Activated CD4-positive, alpha-beta T cell treated with anti-CD3 and anti-CD28 coated beads, Interleukin-2, amount 10 ng/mL, durations not matched to agents 7 days and 5 days (primary cell): ENCODE data around the gene IGSF5. TPM values are rescaled to one million over a fixed set of nuclear protein-coding genes. Genes with fewer than 3 reads are reported as not detected.

ENCODE experiments used
- CTCF ChIA-PET: fragments of 350-600 bp; sonication (Branson Sonifier 250); formaldehyde crosslinking; loops from one replicate; lab custom pipeline; 2021; ENCODE audit warnings: antibody characterized with exemption; lab: Charles Lee
- POLR2A ChIA-PET: fragments of 350-600 bp; sonication (Branson Sonifier 250); formaldehyde crosslinking; loops from one replicate; lab custom pipeline; 2021; ENCODE audit warnings: antibody characterized with exemption; lab: Charles Lee
- DNase-seq: peaks from one replicate; pipeline ENCODE4 v3.0.0-alpha.2; 2020
- H3K27ac Mint-ChIP-seq: one replicate; pipeline ENCODE4 v1.8.0; 2021; ENCODE audit warnings: mild to moderate bottlenecking, moderate library complexity, mixed read lengths
- H3K27me3 Mint-ChIP-seq: one replicate; pipeline ENCODE4 v1.8.0; 2021; ENCODE audit warnings: mixed read lengths
- H3K36me3 Mint-ChIP-seq: one replicate; pipeline ENCODE4 v1.8.0; 2021; ENCODE audit warnings: low read depth, mixed read lengths
- H3K4me1 Mint-ChIP-seq: one replicate; pipeline ENCODE4 v1.8.0; 2021; ENCODE audit warnings: mixed read lengths
- H3K4me3 Mint-ChIP-seq: one replicate; pipeline ENCODE4 v1.8.0; 2021; ENCODE audit warnings: mild to moderate bottlenecking, moderate library complexity, mixed read lengths
- H3K9me3 Mint-ChIP-seq: one replicate; pipeline ENCODE4 v1.8.0; 2021; ENCODE audit warnings: mixed read lengths
- total RNA-seq, 2 experiments: library from RNA; stranded (reverse); gene quantifications; one replicate each; pipeline ENCODE4 v1.2.3, GENCODE V29; 2021

The IGSF5 gene
- total RNA-seq, 2 experiments from 2014 or later, result not detected

- H3K4me1 Mint-ChIP-seq, result no peaks in the 10 kb centered on the region
- CTCF ChIA-PET, result no interaction called here
- no peaks in the 10 kb centered on the region for H3K36me3 Mint-ChIP-seq
- H3K4me3 Mint-ChIP-seq, result no peak overlapping the region
- no peak overlapping the region for H3K27ac Mint-ChIP-seq
- no peaks in the 10 kb centered on the region for H3K27me3 Mint-ChIP-seq
- POLR2A ChIA-PET, result no interaction called here
- no peaks in the 10 kb centered on the region for H3K9me3 Mint-ChIP-seq
- no peak for DNase-seq
Measured at GRCh38 chr21:39843916-39844315, 98.9 kb downstream of the IGSF5 start.

GRCh38 chr21:39845571-39846130 is 100.7 kb downstream of the IGSF5 start:
- H3K36me3 Mint-ChIP-seq, result no peaks in the 10 kb centered on the region
- H3K27ac Mint-ChIP-seq, result no peak overlapping the region
- ChIA-PET POLR2A (no interaction called here), CTCF (interaction anchor here (1.1 kb wide), 1 partner anchor 9 kb away, joined by 4 read pairs; no protein-coding TSS in a partner anchor)
- peaks cover 3% of the 10 kb centered on the region for H3K9me3 Mint-ChIP-seq
- DNase-seq, result no peak
- no peaks in the 10 kb centered on the region for H3K4me1 Mint-ChIP-seq
- no peaks in the 10 kb centered on the region for H3K27me3 Mint-ChIP-seq
- H3K4me3 Mint-ChIP-seq, result no peak overlapping the region

- no peak overlapping the region for H3K4me3 Mint-ChIP-seq
- DNase-seq, result no peak
- no peak overlapping the region for H3K27ac Mint-ChIP-seq
- no peaks in the 10 kb centered on the region for H3K36me3 Mint-ChIP-seq
- ChIA-PET CTCF (no interaction called here), POLR2A (no interaction called here)
- H3K9me3 Mint-ChIP-seq, result peaks cover 3% of the 10 kb centered on the region
- H3K4me1 Mint-ChIP-seq, result no peaks in the 10 kb centered on the region
- H3K27me3 Mint-ChIP-seq, result no peaks in the 10 kb centered on the region
Measured at GRCh38 chr21:39847877-39848276, 102.9 kb downstream of the IGSF5 start.

GRCh38 chr21:39849014-39849655 is 104.2 kb downstream of the IGSF5 start:
- no peak for DNase-seq
- Mint-ChIP-seq H3K27ac (no peak overlapping the region), H3K4me3 (no peak overlapping the region), H3K27me3 (no peaks in the 10 kb centered on the region), H3K9me3 (peaks cover 5% of the 10 kb centered on the region), H3K36me3 (no peaks in the 10 kb centered on the region), H3K4me1 (no peaks in the 10 kb centered on the region)
- ChIA-PET CTCF (no interaction called here), POLR2A (no interaction called here)

GRCh38 chr21:39850333-39850732 is 105.3 kb downstream of the IGSF5 start:
- H3K9me3 Mint-ChIP-seq, result peaks cover 9% of the 10 kb centered on the region
- H3K36me3 Mint-ChIP-seq, result no peaks in the 10 kb centered on the region
- DNase-seq, result no peak
- ChIA-PET POLR2A (no interaction called here), CTCF (no interaction called here)
- no peak overlapping the region for H3K4me3 Mint-ChIP-seq
- no peaks in the 10 kb centered on the region for H3K4me1 Mint-ChIP-seq
- H3K27ac Mint-ChIP-seq, result no peak overlapping the region
- H3K27me3 Mint-ChIP-seq, result no peaks in the 10 kb centered on the region

GRCh38 chr21:39851002-39851618 is 106.1 kb downstream of the IGSF5 start:
- Mint-ChIP-seq H3K36me3 (no peaks in the 10 kb centered on the region), H3K4me3 (no peak overlapping the region), H3K27ac (no peak overlapping the region), H3K9me3 (peaks cover 9% of the 10 kb centered on the region), H3K4me1 (no peaks in the 10 kb centered on the region), H3K27me3 (no peaks in the 10 kb centered on the region)
- POLR2A ChIA-PET, result no interaction called here
- CTCF ChIA-PET, result interaction anchor here (1.1 kb wide), 1 partner anchor 8 kb away, joined by 4 read pairs; no protein-coding TSS in a partner anchor
- no peak for DNase-seq

Other genes starting within 250 kb of the IGSF5 start
- gene B3GALT5, start 132.2 kb upstream of the IGSF5 start, total RNA-seq, result not detected
- not detected for gene PCP4, start 122.3 kb downstream of the IGSF5 start, total RNA-seq